ENCODE results near the gene C9. TPM values are rescaled to one million over a fixed set of nuclear protein-coding genes. Genes with fewer than 3 reads are reported as not detected.
"Not testable (repeated sequence)": the region's sequence is repeated elsewhere in the genome, so short reads cannot be mapped to it uniquely, and the experiment has no call there.

The C9 gene
- total RNA-seq, 2 experiments from 2014 or later, result not detected

- H3K4me3 Mint-ChIP-seq, result peak overlapping the region; percentile 78
- POLR2A ChIA-PET, result interaction anchor here (0.6 to 2.9 kb wide), 5 partner anchors 51 to 74 kb away, joined by 3 to 16 read pairs (median 5); partner anchors contain the start of gene FYB1
- CTCF ChIA-PET, result interaction anchor here (0.7 to 3.5 kb wide), 12 partner anchors 9 to 83 kb away, joined by 3 to 63 read pairs (median 5); partner anchors contain the start of gene FYB1
- H3K4me1 Mint-ChIP-seq (ENCODE audit: low read depth), result peaks cover 52% of the 10 kb centered on the region
- peak; percentile 67 for ATAC-seq
- no peaks in the 10 kb centered on the region for H3K27me3 Mint-ChIP-seq (ENCODE audit: low read depth)
- H3K27ac Mint-ChIP-seq, result peak overlapping the region; percentile 96
- no peak for DNase-seq
- no peaks in the 10 kb centered on the region for H3K9me3 Mint-ChIP-seq (ENCODE audit: insufficient read depth)
- peaks cover 22% of the 10 kb centered on the region for H3K36me3 Mint-ChIP-seq (ENCODE audit: low read depth)
Measured at GRCh38 chr5:39274398-39275085, 89.8 kb downstream of the C9 start.

GRCh38 chr5:39273314-39273954 is 90.9 kb downstream of the C9 start:
- Mint-ChIP-seq H3K27me3 (ENCODE audit: low read depth) (no peaks in the 10 kb centered on the region), H3K9me3 (ENCODE audit: insufficient read depth) (no peaks in the 10 kb centered on the region), H3K36me3 (ENCODE audit: low read depth) (peaks cover 11% of the 10 kb centered on the region), H3K4me3 (peak overlapping the region; percentile 40), H3K27ac (peak overlapping the region; percentile 96), H3K4me1 (ENCODE audit: low read depth) (peaks cover 52% of the 10 kb centered on the region)
- ATAC-seq, result peak; percentile 84
- DNase-seq, result no peak
- ChIA-PET CTCF (interaction anchor here (0.7 to 3.5 kb wide), 10 partner anchors 9 to 96 kb away, joined by 3 to 63 read pairs (median 5); partner anchors contain the start of gene FYB1), POLR2A (interaction anchor here (1.4 to 2.9 kb wide), 3 partner anchors 55 to 72 kb away, joined by 5 to 16 read pairs (median 5); partner anchors contain the start of gene FYB1)

- not testable (repeated sequence) for ATAC-seq; H3K9me3 Mint-ChIP-seq (ENCODE audit: insufficient read depth); H3K27me3 Mint-ChIP-seq (ENCODE audit: low read depth); DNase-seq; H3K36me3 Mint-ChIP-seq (ENCODE audit: low read depth)
- Mint-ChIP-seq H3K4me3 (peak overlapping the region; percentile 40), H3K4me1 (ENCODE audit: low read depth) (peaks cover 52% of the 10 kb centered on the region), H3K27ac (peak overlapping the region; percentile 96)
- ChIA-PET CTCF (interaction anchor here (0.7 to 3.5 kb wide), 7 partner anchors 11 to 96 kb away, joined by 3 to 63 read pairs (median 5); partner anchors contain the start of gene FYB1), POLR2A (interaction anchor here (1.8 to 2.9 kb wide), 2 partner anchors 55 to 61 kb away, joined by 5 to 16 read pairs; partner anchors contain the start of gene FYB1)
Measured at GRCh38 chr5:39272869-39273231, 91.4 kb downstream of the C9 start.

GRCh38 chr5:39270225-39270848 is 94.0 kb downstream of the C9 start:
- Mint-ChIP-seq H3K9me3 (ENCODE audit: insufficient read depth) (no peaks in the 10 kb centered on the region), H3K36me3 (ENCODE audit: low read depth) (no peaks in the 10 kb centered on the region), H3K27ac (no peak overlapping the region), H3K4me3 (peak overlapping the region; percentile 62), H3K4me1 (ENCODE audit: low read depth) (peaks cover 63% of the 10 kb centered on the region), H3K27me3 (ENCODE audit: low read depth) (no peaks in the 10 kb centered on the region)
- CTCF ChIA-PET, result interaction anchor here (1.0 to 3.9 kb wide), 6 partner anchors 13 to 93 kb away, joined by 3 to 25 read pairs (median 4); partner anchors contain the start of gene FYB1
- ATAC-seq, result peak; percentile 46
- peak; percentile 41 for DNase-seq
- POLR2A ChIA-PET, result interaction anchor here (1.1 kb wide), 1 partner anchor 53 kb away, joined by 3 read pairs; no protein-coding TSS in a partner anchor

- Mint-ChIP-seq H3K4me1 (ENCODE audit: low read depth) (peaks cover 52% of the 10 kb centered on the region), H3K4me3 (no peak overlapping the region), H3K36me3 (ENCODE audit: low read depth) (no peaks in the 10 kb centered on the region), H3K27me3 (ENCODE audit: low read depth) (no peaks in the 10 kb centered on the region), H3K9me3 (ENCODE audit: insufficient read depth) (no peaks in the 10 kb centered on the region), H3K27ac (no peak overlapping the region)
- ChIA-PET POLR2A (no interaction called here), CTCF (interaction anchor here (1.5 to 4.7 kb wide), 3 partner anchors 16 to 66 kb away, joined by 4 to 51 read pairs (median 4); partner anchors contain the start of gene FYB1)
- DNase-seq (no peak), ATAC-seq (no peak)
Measured at GRCh38 chr5:39267186-39267585, 97.1 kb downstream of the C9 start.

GRCh38 chr5:39266442-39266841 is 97.9 kb downstream of the C9 start:
- ChIA-PET CTCF (interaction anchor here (0.6 to 4.7 kb wide), 6 partner anchors 8 to 131 kb away, joined by 3 to 51 read pairs (median 4); partner anchors contain the start of gene FYB1), POLR2A (no interaction called here)
- H3K9me3 Mint-ChIP-seq (ENCODE audit: insufficient read depth), result no peaks in the 10 kb centered on the region
- ATAC-seq (no peak), DNase-seq (no peak)
- no peaks in the 10 kb centered on the region for H3K27me3 Mint-ChIP-seq (ENCODE audit: low read depth)
- H3K27ac Mint-ChIP-seq, result peak overlapping the region; percentile 51
- H3K36me3 Mint-ChIP-seq (ENCODE audit: low read depth), result no peaks in the 10 kb centered on the region
- H3K4me3 Mint-ChIP-seq, result no peak overlapping the region
- peaks cover 46% of the 10 kb centered on the region for H3K4me1 Mint-ChIP-seq (ENCODE audit: low read depth)

GRCh38 chr5:39264528-39264927 is 99.8 kb downstream of the C9 start:
- peak; percentile 61 for DNase-seq
- H3K36me3 Mint-ChIP-seq (ENCODE audit: low read depth), result no peaks in the 10 kb centered on the region
- ChIA-PET POLR2A (interaction anchor here (1.3 to 1.5 kb wide), 3 partner anchors 16 to 70 kb away, joined by 3 to 8 read pairs (median 4); no protein-coding TSS in a partner anchor), CTCF (interaction anchor here (0.7 to 4.7 kb wide), 8 partner anchors 10 to 87 kb away, joined by 3 to 51 read pairs (median 5); partner anchors contain the start of gene FYB1)
- H3K4me3 Mint-ChIP-seq, result peak overlapping the region; percentile 22
- H3K27me3 Mint-ChIP-seq (ENCODE audit: low read depth), result no peaks in the 10 kb centered on the region
- H3K27ac Mint-ChIP-seq, result peak overlapping the region; percentile 76
- H3K9me3 Mint-ChIP-seq (ENCODE audit: insufficient read depth), result no peaks in the 10 kb centered on the region
- ATAC-seq, result peak; percentile 90
- peaks cover 36% of the 10 kb centered on the region for H3K4me1 Mint-ChIP-seq (ENCODE audit: low read depth)

GRCh38 chr5:39262981-39263380 is 101.3 kb downstream of the C9 start:
- POLR2A ChIA-PET, result interaction anchor here (0.6 to 0.7 kb wide), 2 partner anchors 10 to 358 kb away, joined by 3 to 6 read pairs; no protein-coding TSS in a partner anchor
- no peaks in the 10 kb centered on the region for H3K36me3 Mint-ChIP-seq (ENCODE audit: low read depth)
- H3K4me1 Mint-ChIP-seq (ENCODE audit: low read depth), result peaks cover 36% of the 10 kb centered on the region
- H3K9me3 Mint-ChIP-seq (ENCODE audit: insufficient read depth), result no peaks in the 10 kb centered on the region
- H3K4me3 Mint-ChIP-seq, result no peak overlapping the region
- H3K27me3 Mint-ChIP-seq (ENCODE audit: low read depth), result no peaks in the 10 kb centered on the region
- H3K27ac Mint-ChIP-seq, result no peak overlapping the region
- CTCF ChIA-PET, result interaction anchor here (2.4 to 4.7 kb wide), 3 partner anchors 20 to 45 kb away, joined by 11 to 51 read pairs (median 23); partner anchors contain the start of gene FYB1
- ATAC-seq, result no peak
- no peak for DNase-seq

GRCh38 chr5:39260095-39260494 is 104.2 kb downstream of the C9 start:
- ChIA-PET POLR2A (no interaction called here), CTCF (interaction anchor here (0.8 to 1.8 kb wide), 3 partner anchors 23 to 146 kb away, joined by 3 to 12 read pairs (median 3); no protein-coding TSS in a partner anchor)
- Mint-ChIP-seq H3K4me1 (ENCODE audit: low read depth) (peaks cover 27% of the 10 kb centered on the region), H3K27ac (no peak overlapping the region), H3K27me3 (ENCODE audit: low read depth) (no peaks in the 10 kb centered on the region), H3K4me3 (no peak overlapping the region), H3K9me3 (ENCODE audit: insufficient read depth) (no peaks in the 10 kb centered on the region), H3K36me3 (ENCODE audit: low read depth) (no peaks in the 10 kb centered on the region)
- DNase-seq (no peak), ATAC-seq (no peak)

- H3K4me1 Mint-ChIP-seq (ENCODE audit: low read depth), result peaks cover 10% of the 10 kb centered on the region
- H3K4me3 Mint-ChIP-seq, result no peak overlapping the region
- POLR2A ChIA-PET, result no interaction called here
- H3K27me3 Mint-ChIP-seq (ENCODE audit: low read depth), result no peaks in the 10 kb centered on the region
- H3K36me3 Mint-ChIP-seq (ENCODE audit: low read depth), result no peaks in the 10 kb centered on the region
- CTCF ChIA-PET, result interaction anchor here (1.3 to 2.0 kb wide), 2 partner anchors 40 kb away, joined by 4 to 11 read pairs; no protein-coding TSS in a partner anchor
- H3K9me3 Mint-ChIP-seq (ENCODE audit: insufficient read depth), result no peaks in the 10 kb centered on the region
- no peak overlapping the region for H3K27ac Mint-ChIP-seq
- ATAC-seq (no peak), DNase-seq (no peak)
Measured at GRCh38 chr5:39257554-39257953, 106.7 kb downstream of the C9 start.
